Non-pigmented ciliary epithelial cell (primary cell): ENCODE measurements around the gene SPSB1.
A peak's percentile ranks its signal among the peaks of the same experiment; 100 is the strongest.

ENCODE experiments used
- DNase-seq: peaks from one replicate; pipeline ENCODE4 v3.0.0-alpha.2; 2010; ENCODE audit warnings: low read depth

SPSB1 gene

GRCh38 chr1:9391620-9392019, 98.9 kb downstream of the SPSB1 start:
- DNase-seq, result no peak

- no peak for DNase-seq
Measured at GRCh38 chr1:9394010-9394409, 101.3 kb downstream of the SPSB1 start.

- DNase-seq, result no peak
Measured at GRCh38 chr1:9395018-9395417, 102.3 kb downstream of the SPSB1 start.

GRCh38 chr1:9397047-9397446, 104.4 kb downstream of the SPSB1 start:
- no peak for DNase-seq

- DNase-seq, result no peak
Measured at GRCh38 chr1:9397997-9398526, 105.4 kb downstream of the SPSB1 start.

- DNase-seq, result no peak
Measured at GRCh38 chr1:9399510-9400424, 107.1 kb downstream of the SPSB1 start.

GRCh38 chr1:9400425-9401079, 107.9 kb downstream of the SPSB1 start:
- no peak for DNase-seq

GRCh38 chr1:9401080-9401453, 108.4 kb downstream of the SPSB1 start:
- DNase-seq, result no peak

GRCh38 chr1:9402256-9402616, 109.5 kb downstream of the SPSB1 start:
- no peak for DNase-seq

GRCh38 chr1:9402717-9403225, 110.1 kb downstream of the SPSB1 start:
- no peak for DNase-seq

GRCh38 chr1:9404117-9404914, 111.6 kb downstream of the SPSB1 start:
- DNase-seq, result no peak

- no peak for DNase-seq
Measured at GRCh38 chr1:9406111-9406510, 113.4 kb downstream of the SPSB1 start.

- DNase-seq, result no peak
Measured at GRCh38 chr1:9410737-9411297, 118.1 kb downstream of the SPSB1 start.

- peak; percentile 76 for DNase-seq
Measured at GRCh38 chr1:9413071-9413876, 120.6 kb downstream of the SPSB1 start.

GRCh38 chr1:9413877-9414213, 121.2 kb downstream of the SPSB1 start:
- no peak for DNase-seq

GRCh38 chr1:9416506-9416905, 123.8 kb downstream of the SPSB1 start:
- no peak for DNase-seq

GRCh38 chr1:9416918-9417500, 124.3 kb downstream of the SPSB1 start:
- DNase-seq, result no peak

- no peak for DNase-seq
Measured at GRCh38 chr1:9417695-9418094, 125.0 kb downstream of the SPSB1 start.

GRCh38 chr1:9418851-9419250, 126.2 kb downstream of the SPSB1 start:
- DNase-seq, result no peak
